Uterus (tissue), 2 donors: ENCODE data around the gene CTH.

Experiments used
- CTCF ChIP-seq, 4 experiments: fragments of 200-600 bp in 2 of 4; fragments of 450-650 bp in 2 of 4; sonication (generic) in 2 of 4; IDR thresholded peaks; one replicate each; pipeline ENCODE4 v1.5.1; 2016 to 2019; ENCODE audit warnings: antibody characterized with exemption in 4 of 4, mild to moderate bottlenecking in 2 of 4, moderate library complexity in 1 of 4
- POLR2A ChIP-seq, 2 donors: fragments of 450-650 bp; IDR thresholded peaks; one replicate each; pipeline ENCODE4 v1.6.1; 2016; ENCODE audit warnings: antibody characterized with exemption in 2 of 2, mild to moderate bottlenecking in 1 of 2, moderate library complexity in 1 of 2

- TF ChIP-seq CTCF (IDR thresholded peaks at IDR 0.05) = no peak
- TF ChIP-seq POLR2A (IDR thresholded peaks at IDR 0.05) = no peak
Measured at GRCh38 chr1:70392626-70393025, 18.4 kb upstream of the CTH start.
